DND-41 (cell line): ENCODE data around the gene MICAL3.

Experiments used
- EZH2 ChIP-seq: IDR thresholded peaks from 3 replicates; pipeline ENCODE4 v1.6.1; 2012; ENCODE audit warnings: borderline replicate concordance, low read depth, mild to moderate bottlenecking, moderate library complexity, low read length, inconsistent platforms; ENCODE audit not compliant: severe bottlenecking
- TF ChIP-seq, protein P1 (sequence below): IDR thresholded peaks from 2 replicates; pipeline ENCODE4 v1.5.1; 2012; ENCODE audit warnings: borderline replicate concordance, low read length, moderate library complexity, mild to moderate bottlenecking; ENCODE audit not compliant: poor library complexity, severe bottlenecking; ENCODE audit errors: extremely low read depth

DNA sequence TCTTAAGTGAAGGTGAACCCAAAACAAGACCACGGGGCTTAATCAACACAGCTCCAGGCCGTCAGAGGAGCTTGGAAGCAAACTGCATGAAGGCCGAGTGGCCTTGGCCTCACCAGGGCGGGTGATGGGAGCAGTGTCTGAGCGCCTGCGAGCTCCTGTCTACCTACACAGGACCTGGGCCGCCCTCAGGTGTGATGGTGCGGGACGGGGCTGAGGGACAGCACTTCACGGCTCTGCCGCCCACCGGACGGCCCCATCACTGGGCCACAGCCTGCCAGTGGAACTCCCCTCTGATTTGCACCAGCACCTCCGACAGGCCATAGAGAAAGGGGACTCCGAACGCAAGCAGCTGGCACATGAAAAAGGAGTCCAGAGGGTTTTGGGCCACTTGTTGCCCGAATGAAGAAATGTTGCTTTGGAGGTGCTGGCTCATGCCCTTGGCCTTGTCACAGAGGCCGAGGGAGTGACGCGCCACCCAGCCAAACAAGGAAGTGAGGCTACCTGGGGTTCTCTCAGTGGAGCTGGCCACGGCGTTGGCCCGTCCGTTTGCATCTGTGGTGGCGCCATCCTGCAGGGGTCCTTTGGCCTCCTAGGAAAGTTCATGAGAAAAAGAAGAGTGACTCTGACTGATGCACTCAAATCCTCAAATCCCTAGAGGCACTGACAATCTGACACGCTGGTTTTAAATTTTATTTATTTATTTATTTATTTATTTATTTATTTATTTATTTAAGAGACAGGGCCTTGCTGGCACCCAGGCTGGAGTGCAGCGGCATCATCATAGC lies 159.8 kb downstream of the MICAL3 start:
- TF ChIP-seq, protein P1, sequence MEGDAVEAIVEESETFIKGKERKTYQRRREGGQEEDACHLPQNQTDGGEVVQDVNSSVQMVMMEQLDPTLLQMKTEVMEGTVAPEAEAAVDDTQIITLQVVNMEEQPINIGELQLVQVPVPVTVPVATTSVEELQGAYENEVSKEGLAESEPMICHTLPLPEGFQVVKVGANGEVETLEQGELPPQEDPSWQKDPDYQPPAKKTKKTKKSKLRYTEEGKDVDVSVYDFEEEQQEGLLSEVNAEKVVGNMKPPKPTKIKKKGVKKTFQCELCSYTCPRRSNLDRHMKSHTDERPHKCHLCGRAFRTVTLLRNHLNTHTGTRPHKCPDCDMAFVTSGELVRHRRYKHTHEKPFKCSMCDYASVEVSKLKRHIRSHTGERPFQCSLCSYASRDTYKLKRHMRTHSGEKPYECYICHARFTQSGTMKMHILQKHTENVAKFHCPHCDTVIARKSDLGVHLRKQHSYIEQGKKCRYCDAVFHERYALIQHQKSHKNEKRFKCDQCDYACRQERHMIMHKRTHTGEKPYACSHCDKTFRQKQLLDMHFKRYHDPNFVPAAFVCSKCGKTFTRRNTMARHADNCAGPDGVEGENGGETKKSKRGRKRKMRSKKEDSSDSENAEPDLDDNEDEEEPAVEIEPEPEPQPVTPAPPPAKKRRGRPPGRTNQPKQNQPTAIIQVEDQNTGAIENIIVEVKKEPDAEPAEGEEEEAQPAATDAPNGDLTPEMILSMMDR = no peak
- TF ChIP-seq EZH2 = no peak
